Measurements from ENCODE around the gene ATP5MC2.
A peak's percentile ranks its signal among the peaks of the same experiment; 100 is the strongest.

ATP5MC2 gene

DNA sequence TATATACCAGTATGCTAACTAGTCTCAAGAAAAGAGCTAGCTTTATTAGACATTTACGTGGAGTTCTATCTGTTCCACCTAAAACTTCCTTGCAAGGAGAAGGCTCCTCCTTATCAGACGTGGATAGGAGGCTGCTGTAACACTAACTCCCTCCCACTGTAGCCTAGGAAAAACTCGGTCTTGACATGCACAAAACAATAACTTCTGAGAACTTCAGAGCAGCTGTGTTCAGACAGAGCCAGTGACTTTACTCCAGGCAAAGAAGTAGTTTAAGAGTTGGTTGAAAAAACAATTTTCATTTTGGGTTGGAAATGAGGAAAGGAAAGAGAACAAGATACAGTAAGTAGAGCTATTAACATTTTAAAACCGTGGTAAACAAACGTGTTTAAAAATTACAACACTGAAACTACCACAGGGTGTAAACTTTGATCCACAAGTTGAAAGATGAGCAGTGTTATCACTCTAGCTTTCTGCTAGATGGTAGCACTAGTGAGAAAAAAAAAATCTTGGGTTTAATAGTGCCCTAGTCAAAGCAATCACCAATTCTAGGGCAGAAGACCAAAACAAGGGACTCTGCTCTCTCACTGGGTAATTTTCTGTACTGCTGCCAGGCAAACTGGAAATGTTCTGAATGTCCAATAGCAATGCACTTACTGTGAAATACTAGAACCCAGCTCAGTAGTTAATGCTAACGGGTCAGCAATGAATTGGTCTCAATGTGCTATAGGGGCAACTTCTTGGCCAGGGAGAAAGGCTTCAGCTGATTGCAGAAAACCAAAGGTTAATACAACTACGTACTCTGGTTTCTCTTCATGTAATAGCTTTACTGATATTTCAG is 52.1 kb downstream of the ATP5MC2 start:
- peak overlapping the region; percentile 94 for H3K27ac ChIP-seq
- H3K36me3 ChIP-seq (ENCODE audit: insufficient read depth, low read length): peaks cover 6% of the 10 kb centered on the region; the same call in 1 of the 2 replicates
- DNase-seq (ENCODE audit: low read depth, low spot score): no peak
- H3K9me3 ChIP-seq (ENCODE audit: low read depth, low read length): no peaks in the 10 kb centered on the region
- TF ChIP-seq EZH2 (IDR thresholded peaks at IDR 0.05) (no peak), POLR2AphosphoS5 (IDR thresholded peaks at IDR 0.05; ENCODE audit: borderline replicate concordance, low read depth, low read length) (no peak; the same call in 1 of the 2 replicates), FOXP2 (optimal IDR thresholded peaks at IDR 0.05; ENCODE audit: control extremely low read depth, extremely low read length, insufficient read depth) (no peak)
- peak overlapping the region; percentile 93 for H3K4me3 ChIP-seq
- H3K9ac ChIP-seq (ENCODE audit: insufficient read length): peak overlapping the region; percentile 81

DNA sequence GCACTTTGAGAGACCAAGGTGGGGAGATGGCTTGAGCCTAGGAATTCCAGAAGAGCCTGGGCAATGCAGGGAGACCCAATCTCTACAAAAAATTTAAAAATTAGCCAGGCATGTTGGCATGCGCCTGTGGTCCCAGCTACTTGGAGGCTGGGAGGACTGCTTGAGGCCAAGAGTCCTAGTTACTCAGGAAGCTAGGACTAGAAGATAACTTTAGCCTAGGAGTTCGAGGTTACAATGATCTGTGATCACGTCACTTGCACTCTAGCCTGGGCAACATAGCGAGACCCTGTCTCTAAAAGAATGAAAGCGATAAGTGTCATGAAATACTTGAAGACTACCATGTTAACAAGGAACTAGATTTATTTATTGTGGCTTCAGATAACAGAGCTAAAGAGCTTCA is 53.2 kb downstream of the ATP5MC2 start:
- TF ChIP-seq POLR2AphosphoS5 (IDR thresholded peaks at IDR 0.05; ENCODE audit: borderline replicate concordance, low read depth, low read length) (no peak), FOXP2 (optimal IDR thresholded peaks at IDR 0.05; ENCODE audit: control extremely low read depth, extremely low read length, insufficient read depth) (no peak), EZH2 (IDR thresholded peaks at IDR 0.05) (no peak)
- Histone ChIP-seq H3K36me3 (ENCODE audit: insufficient read depth, low read length) (peaks cover 6% of the 10 kb centered on the region; the same call in 1 of the 2 replicates), H3K27ac (peak overlapping the region; percentile 94), H3K4me3 (peak overlapping the region; percentile 93), H3K9me3 (ENCODE audit: low read depth, low read length) (no peaks in the 10 kb centered on the region), H3K9ac (ENCODE audit: insufficient read length) (peak overlapping the region; percentile 81)
- DNase-seq (ENCODE audit: low read depth, low spot score): no peak

- peak overlapping the region; percentile 78 for H3K9ac ChIP-seq (ENCODE audit: insufficient read length)
- no peaks in the 10 kb centered on the region for H3K9me3 ChIP-seq (ENCODE audit: low read depth, low read length)
- TF ChIP-seq FOXP2 (optimal IDR thresholded peaks at IDR 0.05; ENCODE audit: control extremely low read depth, extremely low read length, insufficient read depth) (no peak), POLR2AphosphoS5 (IDR thresholded peaks at IDR 0.05; ENCODE audit: borderline replicate concordance, low read depth, low read length) (no peak), EZH2 (IDR thresholded peaks at IDR 0.05) (no peak)
- peak overlapping the region; percentile 78 for H3K4me3 ChIP-seq
- peaks cover 13% of the 10 kb centered on the region; the same call in 1 of the 2 replicates for H3K36me3 ChIP-seq (ENCODE audit: insufficient read depth, low read length)
- peak; percentile 58 for DNase-seq (ENCODE audit: low read depth, low spot score)
- peak overlapping the region; percentile 96 for H3K27ac ChIP-seq
Observed at GRCh38 chr12:53618275-53618674, 57.6 kb downstream of the ATP5MC2 start.

DNA sequence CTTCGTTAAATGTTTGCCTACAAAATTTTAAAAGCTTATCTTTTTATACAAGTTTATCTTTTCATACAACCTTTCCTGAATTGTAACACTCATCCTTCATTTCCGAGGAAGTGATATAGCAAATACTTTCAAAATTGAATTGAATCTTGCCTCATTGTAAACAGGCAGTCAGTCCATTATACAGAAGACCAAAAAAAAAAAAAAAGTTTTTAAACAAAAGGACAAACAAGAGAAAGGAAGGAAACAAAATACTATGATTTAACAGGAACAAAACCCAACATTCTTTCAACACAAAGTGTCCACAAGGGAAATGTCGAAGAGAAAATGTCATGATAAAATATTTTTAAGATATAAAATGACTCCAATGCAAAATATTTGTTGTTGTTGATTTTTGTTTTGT is 58.2 kb downstream of the ATP5MC2 start:
- Histone ChIP-seq H3K36me3 (ENCODE audit: insufficient read depth, low read length) (peaks cover 13% of the 10 kb centered on the region; the same call in 1 of the 2 replicates), H3K4me3 (peak overlapping the region; percentile 78), H3K9me3 (ENCODE audit: low read depth, low read length) (no peaks in the 10 kb centered on the region), H3K27ac (peak overlapping the region; percentile 96), H3K9ac (ENCODE audit: insufficient read length) (peak overlapping the region; percentile 78)
- DNase-seq (ENCODE audit: low read depth, low spot score): no peak
- no peak for TF ChIP-seq EZH2 (IDR thresholded peaks at IDR 0.05)
- TF ChIP-seq POLR2AphosphoS5 (IDR thresholded peaks at IDR 0.05; ENCODE audit: borderline replicate concordance, low read depth, low read length): no peak

GRCh38 chr12:53616950-53617349 is 58.9 kb downstream of the ATP5MC2 start:
- Histone ChIP-seq H3K27ac (no peak overlapping the region), H3K4me3 (no peak overlapping the region), H3K36me3 (ENCODE audit: insufficient read depth, low read length) (peaks cover 13% of the 10 kb centered on the region; the same call in 1 of the 2 replicates), H3K9ac (ENCODE audit: insufficient read length) (no peak overlapping the region), H3K9me3 (ENCODE audit: low read depth, low read length) (no peaks in the 10 kb centered on the region)
- no peak for TF ChIP-seq FOXP2 (optimal IDR thresholded peaks at IDR 0.05; ENCODE audit: control extremely low read depth, extremely low read length, insufficient read depth)
- TF ChIP-seq POLR2AphosphoS5 (IDR thresholded peaks at IDR 0.05; ENCODE audit: borderline replicate concordance, low read depth, low read length): no peak
- TF ChIP-seq EZH2 (IDR thresholded peaks at IDR 0.05): no peak
- DNase-seq (ENCODE audit: low read depth, low spot score): no peak
